HG03432 (cell line): ENCODE data around the gene KCNA4.
A peak's percentile ranks its signal among the peaks of the same experiment; 100 is the strongest.
"Not testable (repeated sequence)": the region's sequence is repeated elsewhere in the genome, so short reads cannot be mapped to it uniquely, and the experiment has no call there.

Source experiments
- ATAC-seq: cut with Tn5 transposase; IDR thresholded peaks from one replicate; pipeline ENCODE4 v1.9.1; 2021; ENCODE audit warnings: mild to moderate bottlenecking, moderate library complexity; ENCODE audit not compliant: unreplicated experiment

KCNA4 gene

DNA sequence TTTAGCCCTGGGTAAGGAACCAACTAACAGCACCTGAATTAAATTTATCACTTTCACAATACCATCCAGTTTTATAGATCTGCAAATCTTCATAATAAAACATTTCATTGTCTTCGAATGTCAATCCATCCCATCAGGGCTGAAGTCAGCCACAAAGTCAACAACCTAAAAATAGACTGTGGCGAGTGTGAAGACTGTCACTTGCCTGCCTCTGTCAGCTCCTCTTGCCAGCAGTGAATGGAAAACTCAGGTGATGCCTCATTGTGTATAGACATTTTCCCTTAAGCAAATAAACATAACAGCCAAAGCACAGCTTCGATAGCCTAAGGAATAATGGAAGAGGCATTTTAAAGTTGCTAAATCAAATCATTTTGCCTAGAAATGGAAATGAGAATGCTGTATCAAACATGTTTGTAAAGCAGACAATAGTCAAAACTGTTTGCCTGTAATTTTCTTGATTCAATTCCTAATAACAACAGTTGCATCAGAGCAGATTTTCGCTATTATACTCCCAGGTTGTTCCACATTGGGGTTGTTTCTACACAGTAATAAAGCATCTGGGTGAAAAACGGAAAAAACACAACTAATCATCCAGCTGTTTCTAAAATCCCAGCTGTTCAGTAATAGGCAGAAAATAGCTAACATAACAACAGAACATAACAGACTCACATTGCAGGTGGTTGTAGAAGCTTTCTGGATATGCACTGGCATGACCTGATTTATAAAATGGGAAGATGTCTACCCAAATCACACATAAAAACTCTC is 15.7 kb downstream of the KCNA4 start:
- no peak for ATAC-seq

DNA sequence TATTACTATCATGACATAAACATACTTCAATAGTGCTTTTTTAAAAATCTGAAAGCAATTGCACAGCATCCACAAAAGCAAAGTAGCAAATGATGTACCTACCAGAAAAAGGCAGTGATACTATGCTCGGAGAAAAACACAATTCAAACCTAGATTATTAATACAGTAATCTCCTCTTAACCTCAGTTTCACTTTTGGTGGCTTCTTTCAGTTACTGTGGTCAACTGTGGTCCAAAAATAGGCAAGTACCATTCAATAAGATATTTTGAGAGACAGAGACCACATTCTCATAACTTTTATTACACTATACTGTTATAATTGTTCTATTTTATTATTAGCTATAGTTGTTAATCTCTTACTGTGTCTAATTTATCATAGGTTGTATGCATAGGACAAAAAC is 20.8 kb downstream of the KCNA4 start:
- ATAC-seq = peak; percentile 94

DNA sequence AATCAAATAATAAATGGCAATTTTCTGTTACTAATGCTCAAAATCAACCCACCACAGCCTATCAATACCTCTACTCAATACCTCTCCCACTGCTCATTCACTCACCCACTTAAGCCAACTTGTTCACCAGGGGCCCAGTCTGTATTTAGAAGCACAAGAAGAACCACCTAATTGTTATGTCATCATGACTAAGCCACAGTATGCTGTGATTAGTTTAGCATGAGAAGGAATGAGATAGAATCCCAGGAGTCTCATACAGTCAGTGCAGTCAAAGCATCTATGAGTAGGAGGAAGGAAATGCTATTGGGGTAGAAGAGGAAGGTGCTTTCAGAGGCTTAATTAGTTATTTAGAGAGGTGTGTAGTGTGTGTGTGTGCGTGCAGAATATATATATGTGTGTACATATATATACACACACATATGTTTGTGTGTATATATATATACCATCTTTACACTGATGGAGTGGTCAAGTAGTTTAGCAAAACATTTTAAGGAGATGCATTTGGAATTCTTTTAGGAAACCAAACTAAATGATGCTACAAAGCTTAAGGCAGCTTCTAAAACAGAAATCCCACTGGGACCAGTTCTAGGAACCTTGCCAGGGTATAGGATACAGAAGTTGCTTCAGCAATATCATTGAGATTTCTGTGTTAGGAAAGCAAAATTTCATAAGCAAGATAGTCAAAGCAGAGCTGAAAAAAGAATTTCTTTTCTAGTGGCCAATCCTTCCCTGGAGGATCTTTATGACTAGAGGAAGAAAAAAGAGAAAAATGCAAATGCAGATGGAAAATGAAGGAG is 27.5 kb downstream of the KCNA4 start:
- no peak for ATAC-seq

- ATAC-seq = no peak
Measured at GRCh38 chr11:29985248-29985647, 31.6 kb downstream of the KCNA4 start.

DNA sequence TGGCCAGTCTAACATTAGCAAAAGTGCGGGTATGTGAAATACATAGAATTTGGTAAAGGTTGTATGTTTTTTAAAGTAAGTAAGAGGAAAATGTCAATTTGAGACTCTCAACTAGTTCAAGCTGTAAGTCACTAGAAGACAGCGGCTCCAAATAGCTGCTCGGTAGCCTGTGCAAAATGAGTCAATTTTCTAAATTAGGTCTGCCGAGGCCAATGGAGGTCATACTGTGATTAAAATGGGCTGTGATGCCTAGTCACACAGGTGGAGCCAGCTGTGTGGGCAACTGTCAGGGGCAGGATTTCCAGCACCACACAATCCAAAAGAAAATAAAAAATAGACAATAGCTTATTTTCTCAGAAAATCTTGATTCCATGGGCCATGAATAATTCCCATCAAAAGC is 32.3 kb downstream of the KCNA4 start:
- ATAC-seq = no peak

DNA sequence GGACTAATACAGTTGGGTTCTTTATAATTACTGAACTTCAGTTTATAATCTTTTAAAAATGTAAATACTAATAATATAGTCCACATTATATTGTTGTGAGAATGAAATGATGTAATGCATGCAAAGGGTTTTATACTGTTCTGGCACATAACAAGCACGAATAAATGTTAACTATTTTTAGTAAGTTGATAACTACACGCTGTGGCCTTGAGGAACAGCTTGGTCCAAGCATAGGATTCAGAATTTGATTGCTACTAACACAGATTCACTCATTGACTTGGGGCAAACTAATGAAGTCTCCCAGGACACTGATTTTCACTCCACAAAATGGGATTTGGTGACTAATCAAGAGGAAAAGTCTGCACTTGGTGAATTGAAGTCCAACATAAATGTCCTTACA is 38.3 kb downstream of the KCNA4 start:
- ATAC-seq = no peak

GRCh38 chr11:29975580-29975979 is 41.2 kb downstream of the KCNA4 start:
- ATAC-seq = not testable (repeated sequence)

- no peak for ATAC-seq
Measured at GRCh38 chr11:29963796-29964195, 53.0 kb downstream of the KCNA4 start.

GRCh38 chr11:29963036-29963435 is 53.8 kb downstream of the KCNA4 start:
- ATAC-seq = no peak

GRCh38 chr11:29962243-29962642 is 54.6 kb downstream of the KCNA4 start:
- peak; percentile 84 for ATAC-seq
